BLaER1 treated with 17β-estradiol and CSF1 and Interleukin-3, amounts not matched to agents 10 nM and 100 nM (cell line): ENCODE results near the gene IRGQ.
"Not testable (repeated sequence)": the region's sequence is repeated elsewhere in the genome, so short reads cannot be mapped to it uniquely, and the experiment has no call there.

ENCODE experiments used
- H3K27ac ChIP-seq, 11 experiments: shearing (Covaris generic); formaldehyde crosslinking; 2 replicates each; pipeline ENCODE4 v1.8.1; 2022
- H3K27me3 ChIP-seq, 11 experiments: shearing (Covaris generic); formaldehyde crosslinking; 2 replicates each; pipeline ENCODE4 v1.8.1; 2022
- H3K36me3 ChIP-seq, 11 experiments: shearing (Covaris generic); formaldehyde crosslinking; 2 replicates each; pipeline ENCODE4 v1.8.1; 2022
- H3K4me1 ChIP-seq, 10 experiments: shearing (Covaris generic); formaldehyde crosslinking; 2 replicates each; pipeline ENCODE4 v1.8.1; 2022
- H3K4me2 ChIP-seq, 11 experiments: shearing (Covaris generic); formaldehyde crosslinking; 2 replicates each; pipeline ENCODE4 v1.8.1; 2022
- H3K4me3 ChIP-seq, 10 experiments: shearing (Covaris generic); formaldehyde crosslinking; 2 replicates each; pipeline ENCODE4 v1.8.1; 2022
- H3K9ac ChIP-seq, 11 experiments: shearing (Covaris generic); formaldehyde crosslinking; 2 replicates each; pipeline ENCODE4 v1.8.1; 2022
- H3K9me3 ChIP-seq, 11 experiments: shearing (Covaris generic); formaldehyde crosslinking; replicated peaks in 1 of 11; 2 replicates each; pipeline ENCODE4 v1.8.1; 2022
- H4K20me1 ChIP-seq, 11 experiments: shearing (Covaris generic); formaldehyde crosslinking; 2 replicates each; pipeline ENCODE4 v1.8.1; 2022
- Cebpa-rat ChIP-seq, 11 experiments: shearing (Covaris generic); IDR thresholded peaks; 2 replicates each; pipeline ENCODE4 v1.8.1; 2022

IRGQ gene

GRCh38 chr19:43589678-43590077, 6.3 kb downstream of the IRGQ start:
- no peak overlapping the region for H3K4me3 ChIP-seq
- H3K27me3 ChIP-seq, result no peaks in the 10 kb centered on the region
- TF ChIP-seq Cebpa-rat (IDR thresholded peaks at IDR 0.05), result no peak
- H3K4me1 ChIP-seq, result peaks cover 37 to 58% (median 50%) of the 10 kb centered on the region in 10 experiments
- peaks cover 0 to 17% (median 9%) of the 10 kb centered on the region in 11 experiments; a peak in 13 of 22 replicates for H3K9me3 ChIP-seq
- peak overlapping the region in 7 of 11 experiments; percentile 10 to 53 (median 28); a peak in 11 of 22 replicates for H3K4me2 ChIP-seq
- H3K27ac ChIP-seq, result no peak overlapping the region
- H3K9ac ChIP-seq, result no peak overlapping the region
- peaks cover 0 to 58% (median 32%) of the 10 kb centered on the region in 11 experiments; a peak in 17 of 22 replicates for H4K20me1 ChIP-seq
- peaks cover 63 to 89% (median 80%) of the 10 kb centered on the region in 11 experiments for H3K36me3 ChIP-seq

GRCh38 chr19:43589277-43589676, 6.7 kb downstream of the IRGQ start:
- no peak for TF ChIP-seq Cebpa-rat (IDR thresholded peaks at IDR 0.05)
- peaks cover 39 to 58% (median 51%) of the 10 kb centered on the region in 10 experiments for H3K4me1 ChIP-seq
- peaks cover 0 to 17% (median 9%) of the 10 kb centered on the region in 11 experiments; a peak in 13 of 22 replicates for H3K9me3 ChIP-seq
- H3K36me3 ChIP-seq, result peaks cover 62 to 86% (median 79%) of the 10 kb centered on the region in 11 experiments
- no peaks in the 10 kb centered on the region for H3K27me3 ChIP-seq
- peak overlapping the region in 1 of 11 experiments; percentile 38; a peak in 1 of 22 replicates for H3K4me2 ChIP-seq
- peaks cover 0 to 54% (median 30%) of the 10 kb centered on the region in 11 experiments; a peak in 17 of 22 replicates for H4K20me1 ChIP-seq
- H3K27ac ChIP-seq, result no peak overlapping the region
- no peak overlapping the region for H3K9ac ChIP-seq
- H3K4me3 ChIP-seq, result no peak overlapping the region

GRCh38 chr19:43587029-43587428, 8.9 kb downstream of the IRGQ start:
- H3K27me3 ChIP-seq, H3K9ac ChIP-seq, H3K27ac ChIP-seq, H3K4me3 ChIP-seq: not testable (repeated sequence)
- peaks cover 0 to 17% (median 9%) of the 10 kb centered on the region in 11 experiments; a peak in 13 of 22 replicates for H3K9me3 ChIP-seq
- H3K36me3 ChIP-seq, result peaks cover 39 to 64% (median 57%) of the 10 kb centered on the region in 11 experiments
- H3K4me2 ChIP-seq, result peak overlapping the region in 2 of 11 experiments; percentile 24 to 66; a peak in 1 of 22 replicates
- H3K4me1 ChIP-seq, result peaks cover 47 to 68% (median 59%) of the 10 kb centered on the region in 10 experiments
- peaks cover 0 to 31% (median 12%) of the 10 kb centered on the region in 11 experiments; a peak in 14 of 22 replicates for H4K20me1 ChIP-seq

DNA sequence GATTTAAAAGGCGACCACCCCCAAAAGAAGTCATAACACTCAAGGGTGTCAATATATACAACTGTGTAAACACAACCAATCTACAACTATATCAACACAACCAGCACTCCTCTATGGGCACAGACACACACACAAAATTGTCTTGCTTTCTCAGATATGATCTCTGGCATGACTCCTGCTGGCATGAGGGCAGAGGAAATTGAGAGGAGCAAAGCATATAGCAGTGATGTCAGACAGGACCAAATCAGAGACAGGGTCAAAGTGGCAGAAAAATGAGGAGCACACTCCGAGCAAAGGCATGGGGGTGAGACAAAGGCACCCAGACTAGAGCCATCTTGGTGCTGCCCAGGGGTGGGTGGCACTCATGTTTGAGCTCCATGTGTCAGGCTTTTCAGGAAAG, 9.6 kb downstream of the IRGQ start:
- H3K4me3 ChIP-seq, result no peak overlapping the region
- TF ChIP-seq Cebpa-rat (IDR thresholded peaks at IDR 0.05), result no peak
- H3K27ac ChIP-seq, result 0 out of 22 replicates have a peak overlapping the region, but pooled peaks of 2 of the 11 experiments have one; percentile 36 to 64
- peaks cover 0 to 17% (median 9%) of the 10 kb centered on the region in 11 experiments; a peak in 13 of 22 replicates for H3K9me3 ChIP-seq
- H3K27me3 ChIP-seq, result no peaks in the 10 kb centered on the region
- peaks cover 0 to 26% (median 11%) of the 10 kb centered on the region in 11 experiments; a peak in 11 of 22 replicates for H4K20me1 ChIP-seq
- H3K36me3 ChIP-seq, result peaks cover 32 to 57% (median 50%) of the 10 kb centered on the region in 11 experiments
- no peak overlapping the region for H3K9ac ChIP-seq
- H3K4me2 ChIP-seq, result peak overlapping the region in 5 of 11 experiments; percentile 13 to 66 (median 24); a peak in 3 of 22 replicates
- H3K4me1 ChIP-seq, result peaks cover 54 to 73% (median 65%) of the 10 kb centered on the region in 10 experiments

DNA sequence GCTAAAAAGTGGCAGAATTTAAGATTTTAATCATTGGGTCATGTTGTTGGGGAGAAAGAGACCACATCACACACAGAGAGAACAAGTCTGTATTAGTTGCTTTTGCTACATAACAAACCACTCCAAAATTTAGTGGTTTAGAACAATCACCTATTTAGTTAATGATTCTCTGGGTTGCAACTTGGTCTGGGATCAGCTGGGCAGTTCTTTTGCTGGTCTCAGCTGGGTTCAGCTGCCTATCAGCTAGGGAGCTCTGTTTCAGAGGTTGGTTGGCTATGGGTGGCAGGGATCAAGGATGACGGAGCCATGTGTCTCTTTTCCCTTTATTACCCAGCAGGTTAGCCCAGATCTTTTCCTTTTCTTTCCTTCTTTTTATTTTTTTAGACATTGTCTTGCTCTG, 11.4 kb downstream of the IRGQ start:
- H3K36me3 ChIP-seq, result peaks cover 15 to 38% (median 32%) of the 10 kb centered on the region in 11 experiments; a peak in 21 of 22 replicates
- no peak for TF ChIP-seq Cebpa-rat (IDR thresholded peaks at IDR 0.05)
- peaks cover 57 to 71% (median 68%) of the 10 kb centered on the region in 10 experiments for H3K4me1 ChIP-seq
- peak overlapping the region; percentile 47 to 66 (median 59) for H3K4me2 ChIP-seq
- peaks cover 0 to 8% (median 0%) of the 10 kb centered on the region in 11 experiments; a peak in 4 of 22 replicates for H4K20me1 ChIP-seq
- H3K27ac ChIP-seq, result peak overlapping the region; percentile 55 to 79 (median 65)
- no peak overlapping the region; a peak in 1 of 20 replicates for H3K4me3 ChIP-seq
- peaks cover 0 to 17% (median 9%) of the 10 kb centered on the region in 11 experiments; a peak in 13 of 22 replicates for H3K9me3 ChIP-seq
- no peaks in the 10 kb centered on the region for H3K27me3 ChIP-seq
- peak overlapping the region; percentile 8 to 55 (median 25); a peak in 12 of 22 replicates for H3K9ac ChIP-seq

GRCh38 chr19:43582495-43582894, 13.4 kb downstream of the IRGQ start:
- H3K4me2 ChIP-seq, result peak overlapping the region; percentile 41 to 78 (median 64); a peak in 20 of 22 replicates
- no peak overlapping the region for H3K9ac ChIP-seq
- H3K36me3 ChIP-seq, result peaks cover 9 to 24% (median 19%) of the 10 kb centered on the region in 11 experiments; a peak in 20 of 22 replicates
- peaks cover 0 to 17% (median 9%) of the 10 kb centered on the region in 11 experiments; a peak in 13 of 22 replicates for H3K9me3 ChIP-seq
- no peak overlapping the region for H3K4me3 ChIP-seq
- H3K27ac ChIP-seq, result peak overlapping the region in 3 of 11 experiments; percentile 4 to 77 (median 64); a peak in 1 of 22 replicates
- H3K27me3 ChIP-seq, result no peaks in the 10 kb centered on the region
- peaks cover 63 to 81% (median 74%) of the 10 kb centered on the region in 10 experiments for H3K4me1 ChIP-seq
- TF ChIP-seq Cebpa-rat (IDR thresholded peaks at IDR 0.05), result no peak
- H4K20me1 ChIP-seq, result no peaks in the 10 kb centered on the region

DNA sequence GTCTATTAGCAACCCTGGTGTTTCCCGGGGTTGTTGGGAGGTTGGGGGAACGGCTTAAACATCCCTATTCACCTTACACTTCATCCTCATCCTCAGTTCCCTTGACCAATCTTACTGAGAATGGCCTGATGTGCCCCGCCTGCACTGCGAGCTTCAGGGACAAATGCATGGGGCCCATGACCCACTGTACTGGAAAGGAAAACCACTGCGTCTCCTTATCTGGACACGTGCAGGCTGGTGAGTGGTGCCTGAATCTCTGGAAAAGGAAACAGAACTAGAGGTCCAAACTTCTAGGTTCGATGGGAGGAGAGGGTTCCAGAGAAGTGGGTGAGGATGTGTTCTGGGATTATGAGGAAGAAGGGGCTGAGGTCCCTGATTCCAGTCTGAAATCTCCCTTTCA, 14.5 kb downstream of the IRGQ start:
- no peaks in the 10 kb centered on the region for H3K27me3 ChIP-seq
- TF ChIP-seq Cebpa-rat (IDR thresholded peaks at IDR 0.05), result no peak
- no peaks in the 10 kb centered on the region for H4K20me1 ChIP-seq
- H3K4me1 ChIP-seq, result peaks cover 65 to 84% (median 74%) of the 10 kb centered on the region in 10 experiments
- peaks cover under 1 to 13% (median 11%) of the 10 kb centered on the region in 11 experiments; a peak in 19 of 22 replicates for H3K36me3 ChIP-seq
- peak overlapping the region; percentile 41 to 78 (median 64) for H3K4me2 ChIP-seq
- peak overlapping the region in 8 of 11 experiments; percentile 64 to 87 (median 82); a peak in 16 of 22 replicates for H3K27ac ChIP-seq
- H3K9ac ChIP-seq, result peak overlapping the region in 3 of 11 experiments; percentile 3 to 27 (median 14); a peak in 5 of 22 replicates
- H3K9me3 ChIP-seq, result peaks cover 0 to 15% (median 9%) of the 10 kb centered on the region in 11 experiments; a peak in 13 of 22 replicates
- H3K4me3 ChIP-seq, result no peak overlapping the region

DNA sequence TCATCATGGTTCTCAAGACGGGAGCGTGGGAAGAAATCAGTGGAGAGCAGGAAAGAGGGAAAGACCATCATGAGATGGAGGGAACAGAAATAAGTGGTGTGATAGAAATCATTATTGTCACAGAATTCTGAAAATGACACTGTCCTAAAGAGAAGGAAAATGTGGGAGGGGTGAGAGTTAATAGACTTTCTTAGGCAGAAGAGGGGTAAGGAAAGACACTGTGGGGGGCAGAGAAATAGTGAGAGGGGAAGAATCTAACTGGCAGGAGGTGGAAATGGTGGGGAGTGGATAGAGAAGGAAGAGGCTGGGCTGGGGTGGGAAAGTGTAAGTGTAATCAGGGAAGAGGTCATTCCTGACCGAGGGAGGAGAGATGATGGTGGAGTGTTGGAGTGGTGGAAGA, 17.1 kb downstream of the IRGQ start:
- Histone ChIP-seq H3K4me2 (peak overlapping the region in 8 of 11 experiments; percentile 69 to 97 (median 82); a peak in 3 of 22 replicates), H4K20me1 (no peaks in the 10 kb centered on the region), H3K9me3 (no peaks in the 10 kb centered on the region), H3K9ac (no peak overlapping the region), H3K27me3 (no peaks in the 10 kb centered on the region), H3K36me3 (peaks cover 0 to 7% (median 4%) of the 10 kb centered on the region in 11 experiments; a peak in 11 of 22 replicates), H3K27ac (no peak overlapping the region), H3K4me1 (peaks cover 58 to 78% (median 68%) of the 10 kb centered on the region in 10 experiments), H3K4me3 (no peak overlapping the region)
- no peak for TF ChIP-seq Cebpa-rat (IDR thresholded peaks at IDR 0.05)
